ENCODE results near the gene BTBD9.

DNA sequence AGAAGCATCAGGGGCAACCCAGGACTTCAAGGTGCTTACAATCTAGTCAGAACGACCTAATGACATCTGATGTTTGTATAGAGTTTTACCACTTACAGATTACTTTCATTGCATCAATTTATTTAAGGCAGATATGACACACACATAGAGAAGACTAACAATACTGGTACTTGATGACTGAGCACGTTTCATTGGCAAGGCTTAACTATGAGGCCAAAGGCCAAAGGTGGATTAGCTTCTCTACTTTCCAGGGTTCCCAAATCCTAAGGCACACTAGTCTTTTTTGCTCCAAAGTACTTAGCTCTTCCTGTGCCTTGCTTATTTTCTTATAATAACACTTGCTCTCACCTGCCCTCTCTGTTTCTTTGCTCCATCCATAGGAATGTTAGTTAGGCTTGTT lies 414.0 kb downstream of the BTBD9 start:
- TF ChIP-seq, protein P1, sequence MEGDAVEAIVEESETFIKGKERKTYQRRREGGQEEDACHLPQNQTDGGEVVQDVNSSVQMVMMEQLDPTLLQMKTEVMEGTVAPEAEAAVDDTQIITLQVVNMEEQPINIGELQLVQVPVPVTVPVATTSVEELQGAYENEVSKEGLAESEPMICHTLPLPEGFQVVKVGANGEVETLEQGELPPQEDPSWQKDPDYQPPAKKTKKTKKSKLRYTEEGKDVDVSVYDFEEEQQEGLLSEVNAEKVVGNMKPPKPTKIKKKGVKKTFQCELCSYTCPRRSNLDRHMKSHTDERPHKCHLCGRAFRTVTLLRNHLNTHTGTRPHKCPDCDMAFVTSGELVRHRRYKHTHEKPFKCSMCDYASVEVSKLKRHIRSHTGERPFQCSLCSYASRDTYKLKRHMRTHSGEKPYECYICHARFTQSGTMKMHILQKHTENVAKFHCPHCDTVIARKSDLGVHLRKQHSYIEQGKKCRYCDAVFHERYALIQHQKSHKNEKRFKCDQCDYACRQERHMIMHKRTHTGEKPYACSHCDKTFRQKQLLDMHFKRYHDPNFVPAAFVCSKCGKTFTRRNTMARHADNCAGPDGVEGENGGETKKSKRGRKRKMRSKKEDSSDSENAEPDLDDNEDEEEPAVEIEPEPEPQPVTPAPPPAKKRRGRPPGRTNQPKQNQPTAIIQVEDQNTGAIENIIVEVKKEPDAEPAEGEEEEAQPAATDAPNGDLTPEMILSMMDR (IDR thresholded peaks at IDR 0.05) = no peak
- TF ChIP-seq POLR2A (IDR thresholded peaks at IDR 0.05) = no peak
